GM13977 (cell line): Measurements from ENCODE around the gene APOOL.
"Not testable (repeated sequence)": the region's sequence is repeated elsewhere in the genome, so short reads cannot be mapped to it uniquely, and the experiment has no call there.

Source experiments
- DNase-seq: peaks from one replicate; pipeline ENCODE4 v3.0.0; 2012; ENCODE audit warnings: low spot score
- CTCF ChIP-seq: IDR thresholded peaks from 2 replicates; pipeline ENCODE4 v1.5.1; 2012; ENCODE audit warnings: mild to moderate bottlenecking, control low read depth; ENCODE audit not compliant: insufficient read depth; ENCODE audit errors: extremely low read depth, missing control alignments
- in situ Hi-C: fragments of 300-500 bp; cut with MboI; formaldehyde crosslinking; loops from one replicate; pipeline ENCODE4 v1.12.0; 2022; ENCODE audit warnings: low sequenced_read_pairs, low pct_unique_long_range_greater_than_20kb, mixed read lengths, inconsistent platforms; ENCODE audit not compliant: unreplicated experiment

Gene APOOL

DNA sequence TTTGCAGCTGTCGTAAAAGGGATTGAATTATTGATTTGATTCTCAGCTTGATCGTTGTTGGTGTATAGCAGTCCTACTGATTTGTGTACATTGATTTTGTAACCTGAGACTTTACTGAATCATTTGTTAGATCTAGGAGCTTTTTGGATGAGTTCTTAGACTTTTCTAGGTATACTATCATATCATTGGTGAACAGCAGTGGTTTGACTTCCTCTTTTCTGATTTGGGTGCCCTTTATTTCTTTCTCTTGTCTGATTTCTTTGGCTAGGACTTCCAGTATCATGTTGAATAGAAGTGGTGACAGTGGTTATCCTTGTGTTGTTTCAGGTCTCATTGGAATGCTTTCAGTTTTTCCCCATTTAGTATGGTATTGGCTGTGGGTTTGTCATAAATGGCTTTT is 8.4 kb downstream of the APOOL start:
- in situ Hi-C loops = no loop called here
- no peak for DNase-seq
- TF ChIP-seq CTCF = no peak

DNA sequence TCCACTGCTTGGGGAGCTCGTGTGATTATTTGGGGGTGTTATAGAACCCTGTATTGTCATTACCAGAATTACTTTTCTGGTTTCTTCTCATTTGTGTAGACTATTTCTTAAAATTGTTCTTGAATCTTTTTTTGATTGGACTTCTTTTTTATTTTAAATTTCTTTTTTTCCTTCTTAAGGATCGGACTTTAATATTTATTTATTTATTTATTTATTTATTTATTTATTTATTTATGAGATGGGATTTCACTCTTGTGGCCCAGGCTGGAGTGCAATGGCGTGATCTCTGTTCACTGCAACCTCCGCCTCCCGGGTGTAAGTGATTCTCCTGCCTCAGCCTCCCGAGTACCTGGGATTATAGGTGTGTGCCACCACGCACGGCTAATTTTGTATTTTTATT is 11.7 kb downstream of the APOOL start:
- in situ Hi-C loops, DNase-seq: not testable (repeated sequence)

DNA sequence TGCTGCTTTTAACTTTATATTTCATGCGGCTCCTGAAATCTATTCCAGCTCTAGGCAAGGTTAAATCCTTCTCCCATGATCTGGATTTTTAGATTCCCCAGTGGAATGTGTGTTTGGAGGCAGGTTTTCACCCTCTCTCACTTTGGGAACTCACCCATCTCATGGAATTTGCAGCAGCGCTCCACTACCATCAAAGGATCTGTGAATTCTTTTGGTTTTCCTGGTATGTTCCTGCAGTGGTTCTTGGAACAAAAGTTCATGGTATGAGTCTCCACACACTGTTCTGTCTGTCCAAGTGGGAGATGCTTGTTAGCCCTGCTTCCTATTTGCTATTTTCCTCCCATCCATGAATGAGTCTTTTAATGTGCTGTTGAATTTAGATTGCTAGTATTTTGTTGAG is 14.0 kb downstream of the APOOL start:
- DNase-seq = no peak
- no peak for TF ChIP-seq CTCF
- in situ Hi-C loops = no loop called here

DNA sequence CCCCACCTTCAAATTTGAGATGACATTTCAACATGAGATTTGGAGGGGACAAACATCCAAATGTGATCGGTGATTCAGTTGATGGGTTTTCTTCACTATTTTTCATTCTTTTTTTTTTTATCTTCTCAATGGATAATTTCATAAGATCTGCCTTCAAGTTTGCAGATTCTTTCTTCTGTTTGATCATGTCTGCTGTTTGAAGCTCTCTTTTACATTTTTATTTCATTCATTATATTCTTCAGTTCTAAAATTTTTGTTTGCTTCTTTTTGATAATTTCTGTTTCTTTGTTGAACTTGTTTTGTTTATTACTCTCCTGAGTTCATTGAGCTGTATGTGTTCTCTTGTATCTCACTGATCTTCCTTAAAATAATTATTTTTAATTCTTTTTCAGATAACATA is 14.8 kb downstream of the APOOL start:
- no peak for DNase-seq
- in situ Hi-C loops = no loop called here
- no peak for TF ChIP-seq CTCF

- DNase-seq = no peak
- in situ Hi-C loops = no loop called here
- no peak for TF ChIP-seq CTCF
Observed at GRCh38 chrX:85020216-85020615, 16.5 kb downstream of the APOOL start.

GRCh38 chrX:85024044-85024443 is 20.4 kb downstream of the APOOL start:
- DNase-seq = no peak
- TF ChIP-seq CTCF = no peak
- in situ Hi-C loops = no loop called here

DNA sequence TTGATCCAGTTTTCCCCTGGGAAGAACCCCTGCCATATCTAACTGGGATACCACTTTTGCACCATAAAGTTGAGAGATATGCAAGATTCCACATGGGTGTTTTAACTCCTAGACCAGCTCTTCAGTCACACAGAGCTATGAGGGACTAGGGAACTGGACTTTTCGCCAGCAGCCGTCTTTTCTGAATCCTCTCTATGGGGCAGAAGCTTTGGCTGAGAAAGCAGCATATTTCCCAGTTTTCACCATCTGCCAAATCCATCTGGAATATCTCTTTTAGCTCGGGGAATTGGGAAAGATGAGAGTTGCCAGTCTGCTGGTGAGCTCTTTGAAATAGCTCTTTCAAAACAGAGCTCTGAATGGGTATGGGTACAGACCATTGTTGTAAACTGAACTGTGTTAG is 20.9 kb downstream of the APOOL start:
- no peak for DNase-seq
- TF ChIP-seq CTCF = no peak
- in situ Hi-C loops = no loop called here

GRCh38 chrX:85026170-85026569 is 22.5 kb downstream of the APOOL start:
- no peak for TF ChIP-seq CTCF
- no peak for DNase-seq
- in situ Hi-C loops = no loop called here
